ENCODE data around the gene ADD3. TPM values are rescaled to one million over a fixed set of nuclear protein-coding genes. Genes with fewer than 3 reads are reported as not detected.
"Not testable (repeated sequence)": the region's sequence is repeated elsewhere in the genome, so short reads cannot be mapped to it uniquely, and the experiment has no call there.

The ADD3 gene
- total and polyA plus RNA-seq, 2 of the 13 experiments (the other 11 are each of a cell fraction or from before 2014, with no cell fraction given), result 44.7 to 57.5 TPM

DNA sequence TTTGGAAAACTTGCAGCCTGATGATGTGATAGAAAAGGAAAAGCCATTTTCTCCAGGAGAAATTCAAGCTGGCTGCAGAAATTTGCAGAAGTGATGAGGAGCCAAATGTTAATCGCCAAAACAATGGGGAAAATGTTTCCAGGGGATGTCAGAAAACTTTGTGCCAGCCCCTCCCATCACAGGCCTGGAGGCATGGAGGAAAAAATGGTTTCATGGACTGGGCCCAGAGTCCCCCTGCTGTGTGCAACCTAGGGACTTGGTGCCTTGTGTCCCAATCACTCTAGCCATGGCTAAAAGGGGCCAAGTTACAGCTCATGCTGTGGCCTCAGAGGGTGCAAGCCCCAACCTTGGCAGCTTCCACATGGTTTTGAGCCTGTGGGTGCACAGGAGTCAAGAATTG is 41.0 kb downstream of the ADD3 start (continued):
- TF ChIP-seq, protein P1, sequence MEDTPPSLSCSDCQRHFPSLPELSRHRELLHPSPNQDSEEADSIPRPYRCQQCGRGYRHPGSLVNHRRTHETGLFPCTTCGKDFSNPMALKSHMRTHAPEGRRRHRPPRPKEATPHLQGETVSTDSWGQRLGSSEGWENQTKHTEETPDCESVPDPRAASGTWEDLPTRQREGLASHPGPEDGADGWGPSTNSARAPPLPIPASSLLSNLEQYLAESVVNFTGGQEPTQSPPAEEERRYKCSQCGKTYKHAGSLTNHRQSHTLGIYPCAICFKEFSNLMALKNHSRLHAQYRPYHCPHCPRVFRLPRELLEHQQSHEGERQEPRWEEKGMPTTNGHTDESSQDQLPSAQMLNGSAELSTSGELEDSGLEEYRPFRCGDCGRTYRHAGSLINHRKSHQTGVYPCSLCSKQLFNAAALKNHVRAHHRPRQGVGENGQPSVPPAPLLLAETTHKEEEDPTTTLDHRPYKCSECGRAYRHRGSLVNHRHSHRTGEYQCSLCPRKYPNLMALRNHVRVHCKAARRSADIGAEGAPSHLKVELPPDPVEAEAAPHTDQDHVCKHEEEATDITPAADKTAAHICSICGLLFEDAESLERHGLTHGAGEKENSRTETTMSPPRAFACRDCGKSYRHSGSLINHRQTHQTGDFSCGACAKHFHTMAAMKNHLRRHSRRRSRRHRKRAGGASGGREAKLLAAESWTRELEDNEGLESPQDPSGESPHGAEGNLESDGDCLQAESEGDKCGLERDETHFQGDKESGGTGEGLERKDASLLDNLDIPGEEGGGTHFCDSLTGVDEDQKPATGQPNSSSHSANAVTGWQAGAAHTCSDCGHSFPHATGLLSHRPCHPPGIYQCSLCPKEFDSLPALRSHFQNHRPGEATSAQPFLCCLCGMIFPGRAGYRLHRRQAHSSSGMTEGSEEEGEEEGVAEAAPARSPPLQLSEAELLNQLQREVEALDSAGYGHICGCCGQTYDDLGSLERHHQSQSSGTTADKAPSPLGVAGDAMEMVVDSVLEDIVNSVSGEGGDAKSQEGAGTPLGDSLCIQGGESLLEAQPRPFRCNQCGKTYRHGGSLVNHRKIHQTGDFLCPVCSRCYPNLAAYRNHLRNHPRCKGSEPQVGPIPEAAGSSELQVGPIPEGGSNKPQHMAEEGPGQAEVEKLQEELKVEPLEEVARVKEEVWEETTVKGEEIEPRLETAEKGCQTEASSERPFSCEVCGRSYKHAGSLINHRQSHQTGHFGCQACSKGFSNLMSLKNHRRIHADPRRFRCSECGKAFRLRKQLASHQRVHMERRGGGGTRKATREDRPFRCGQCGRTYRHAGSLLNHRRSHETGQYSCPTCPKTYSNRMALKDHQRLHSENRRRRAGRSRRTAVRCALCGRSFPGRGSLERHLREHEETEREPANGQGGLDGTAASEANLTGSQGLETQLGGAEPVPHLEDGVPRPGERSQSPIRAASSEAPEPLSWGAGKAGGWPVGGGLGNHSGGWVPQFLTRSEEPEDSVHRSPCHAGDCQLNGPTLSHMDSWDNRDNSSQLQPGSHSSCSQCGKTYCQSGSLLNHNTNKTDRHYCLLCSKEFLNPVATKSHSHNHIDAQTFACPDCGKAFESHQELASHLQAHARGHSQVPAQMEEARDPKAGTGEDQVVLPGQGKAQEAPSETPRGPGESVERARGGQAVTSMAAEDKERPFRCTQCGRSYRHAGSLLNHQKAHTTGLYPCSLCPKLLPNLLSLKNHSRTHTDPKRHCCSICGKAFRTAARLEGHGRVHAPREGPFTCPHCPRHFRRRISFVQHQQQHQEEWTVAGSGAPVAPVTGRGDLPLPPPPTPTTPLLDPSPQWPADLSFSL (CRISPR knock-in tag; IDR thresholded peaks at IDR 0.05), result no peak
- TF ChIP-seq ZNF160 (CRISPR knock-in tag; IDR thresholded peaks at IDR 0.05) (no peak), RCOR2 (CRISPR knock-in tag; IDR thresholded peaks at IDR 0.05) (no peak)
- TF ChIP-seq, protein P2, sequence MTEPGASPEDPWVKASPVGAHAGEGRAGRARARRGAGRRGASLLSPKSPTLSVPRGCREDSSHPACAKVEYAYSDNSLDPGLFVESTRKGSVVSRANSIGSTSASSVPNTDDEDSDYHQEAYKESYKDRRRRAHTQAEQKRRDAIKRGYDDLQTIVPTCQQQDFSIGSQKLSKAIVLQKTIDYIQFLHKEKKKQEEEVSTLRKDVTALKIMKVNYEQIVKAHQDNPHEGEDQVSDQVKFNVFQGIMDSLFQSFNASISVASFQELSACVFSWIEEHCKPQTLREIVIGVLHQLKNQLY (CRISPR knock-in tag; IDR thresholded peaks at IDR 0.05), result no peak
- TF ChIP-seq, protein P3, sequence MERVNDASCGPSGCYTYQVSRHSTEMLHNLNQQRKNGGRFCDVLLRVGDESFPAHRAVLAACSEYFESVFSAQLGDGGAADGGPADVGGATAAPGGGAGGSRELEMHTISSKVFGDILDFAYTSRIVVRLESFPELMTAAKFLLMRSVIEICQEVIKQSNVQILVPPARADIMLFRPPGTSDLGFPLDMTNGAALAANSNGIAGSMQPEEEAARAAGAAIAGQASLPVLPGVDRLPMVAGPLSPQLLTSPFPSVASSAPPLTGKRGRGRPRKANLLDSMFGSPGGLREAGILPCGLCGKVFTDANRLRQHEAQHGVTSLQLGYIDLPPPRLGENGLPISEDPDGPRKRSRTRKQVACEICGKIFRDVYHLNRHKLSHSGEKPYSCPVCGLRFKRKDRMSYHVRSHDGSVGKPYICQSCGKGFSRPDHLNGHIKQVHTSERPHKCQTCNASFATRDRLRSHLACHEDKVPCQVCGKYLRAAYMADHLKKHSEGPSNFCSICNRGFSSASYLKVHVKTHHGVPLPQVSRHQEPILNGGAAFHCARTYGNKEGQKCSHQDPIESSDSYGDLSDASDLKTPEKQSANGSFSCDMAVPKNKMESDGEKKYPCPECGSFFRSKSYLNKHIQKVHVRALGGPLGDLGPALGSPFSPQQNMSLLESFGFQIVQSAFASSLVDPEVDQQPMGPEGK (CRISPR knock-in tag; IDR thresholded peaks at IDR 0.05), result no peak

DNA sequence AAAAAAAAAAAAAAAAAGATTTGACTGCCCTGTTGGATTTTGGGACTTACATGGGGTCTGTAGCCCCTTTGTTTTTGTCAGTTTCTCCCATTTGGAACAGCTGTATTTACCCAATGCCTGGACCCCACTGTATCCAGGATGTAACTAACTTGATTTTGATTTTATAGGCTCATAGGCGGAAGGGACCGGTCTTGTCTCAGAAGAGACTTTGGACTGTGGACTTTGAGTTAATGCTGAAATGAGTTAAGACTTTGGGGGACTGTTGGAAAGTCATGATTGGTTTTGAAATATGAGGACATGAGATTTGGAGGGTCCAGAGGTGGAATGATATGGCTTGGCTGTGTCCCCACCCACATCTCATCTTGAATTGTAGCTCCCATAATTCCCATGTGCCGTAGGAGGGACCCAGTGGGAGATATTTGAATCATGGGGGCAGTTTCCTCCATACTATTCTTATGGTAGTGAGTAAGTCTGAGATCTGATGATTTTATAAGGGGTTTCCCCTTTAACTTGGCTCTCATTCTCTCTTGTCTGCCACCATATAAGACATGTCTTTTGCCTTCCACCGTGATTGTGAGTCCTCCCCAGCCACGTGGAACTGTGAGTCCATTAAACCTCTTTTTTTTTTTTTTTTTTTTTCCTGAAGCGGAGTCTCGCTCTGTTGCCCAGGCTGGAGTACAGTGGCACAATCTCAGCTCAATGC is 42.3 kb downstream of the ADD3 start:
- H3K27me3 ChIP-seq (ENCODE audit: control insufficient read depth in 1 of 2, insufficient read depth in 2 of 2, low read length in 2 of 2); H2AFZ ChIP-seq (ENCODE audit: low read length); POLR2A ChIA-PET; FAIRE-seq; H3K4me3 ChIP-seq (replicated peaks in 1 of 3; ENCODE audit: insufficient read depth in 1 of 3, low read depth in 2 of 3, low read length in 3 of 3); H3K4me2 ChIP-seq (ENCODE audit: low read depth, low read length); BruUV-seq (replicated peaks); H3K36me3 ChIP-seq (replicated peaks in 1 of 2; ENCODE audit: control insufficient read depth in 1 of 2, insufficient read depth in 2 of 2, low read length in 2 of 2); H3K9ac ChIP-seq (ENCODE audit: insufficient read depth, low read depth, low read length); H3K4me1 ChIP-seq (ENCODE audit: insufficient read depth, low read length); CTCF ChIA-PET (ENCODE audit: low intra/inter-chr PET ratio, low total read pairs); H3K79me2 ChIP-seq (ENCODE audit: insufficient read depth, low read length); H4K20me1 ChIP-seq (ENCODE audit: insufficient read depth, low read length); H3K27ac ChIP-seq (ENCODE audit: extremely low read length, insufficient read depth, low read length); ATAC-seq; in situ Hi-C loops (cut with HindIII; ENCODE audit: extremely low pct_ligation_motif_present, low pct_unique_long_range_greater_than_20kb); DNase-seq (ENCODE audit: low spot score); intact Hi-C loops (cut with micrococcal nuclease; ENCODE audit: unreplicated experiment): not testable (repeated sequence)
- peaks cover 18% of the 10 kb centered on the region for H3K9me3 ChIP-seq (ENCODE audit: low read length)
- WGBS (ENCODE audit: low lambda C conversion rate), result 96% methylated on average over 7 of the region's 7 CpGs

Measured in HepG2 (cell line).